ENCODE measurements around the gene AP5Z1.

AP5Z1 gene

DNA sequence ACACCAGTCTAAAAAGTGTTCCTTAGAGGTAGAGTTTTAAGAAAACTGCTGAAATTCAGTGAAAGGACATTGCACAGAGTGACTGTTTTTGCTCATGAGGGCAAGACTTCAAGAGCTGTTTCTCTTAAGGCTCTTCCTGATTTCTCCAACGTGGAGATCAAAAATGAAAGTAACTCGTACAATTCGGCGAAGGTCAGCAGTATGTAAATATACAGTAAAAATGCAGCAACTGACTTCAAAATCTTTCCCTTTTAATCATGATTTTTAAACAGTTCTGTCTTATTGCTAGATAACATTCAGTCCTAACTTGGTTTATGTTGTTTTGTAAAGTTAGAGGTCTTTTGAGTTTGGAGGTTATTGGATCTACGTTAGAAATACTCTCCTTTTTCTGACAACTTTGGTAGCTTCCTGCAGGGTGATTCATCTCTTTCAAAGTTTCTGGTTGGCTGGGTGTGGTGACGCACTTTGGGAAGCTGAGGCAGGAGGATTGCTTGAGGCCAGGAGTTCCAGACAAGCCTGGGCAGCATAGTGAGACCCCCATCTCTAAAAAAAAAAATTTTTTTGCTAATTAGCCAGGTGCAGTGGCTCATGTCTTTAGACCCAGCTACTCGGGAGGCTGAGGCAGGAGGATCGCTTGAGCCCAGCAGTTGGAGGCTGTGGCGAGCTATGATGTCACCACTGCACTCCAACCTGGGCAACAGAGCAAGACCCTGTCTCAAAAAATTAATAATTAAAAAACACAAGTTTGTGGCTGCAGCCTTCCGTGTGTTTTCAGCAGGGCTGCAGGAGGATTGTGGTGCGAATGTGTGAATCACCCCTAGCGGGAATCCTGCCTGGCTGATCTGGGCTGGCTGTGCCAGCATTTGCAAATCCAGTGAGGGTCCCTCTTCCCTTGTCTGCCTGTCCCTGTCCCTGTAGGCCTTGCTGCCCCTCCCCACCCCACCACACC is 29.2 kb upstream of the AP5Z1 start:
- Histone ChIP-seq H3K4me3 (ENCODE audit: control insufficient read depth in 1 of 7, extremely low read depth in 1 of 7, insufficient read depth in 4 of 7, low read depth in 2 of 7, low read length in 6 of 7) (peak overlapping the region in 6 of 7 experiments; percentile 43 to 88 (median 65)), H3K36me3 (ENCODE audit: control insufficient read depth in 4 of 4, insufficient read depth in 4 of 4, low read length in 3 of 4) (peaks cover 4 to 44% (median 29%) of the 10 kb centered on the region in 4 experiments), H3K4me1 (ENCODE audit: control extremely low read depth in 1 of 4, control insufficient read depth in 4 of 4, insufficient read depth in 4 of 4, low read length in 3 of 4) (peaks cover 3 to 58% (median 43%) of the 10 kb centered on the region in 4 experiments), H3K27ac (ENCODE audit: insufficient read depth in 1 of 2, low read depth in 1 of 2, low read length in 2 of 2, poor library complexity in 1 of 2, severe bottlenecking in 2 of 2) (peak overlapping the region; percentile 85 to 93), H3K27me3 (replicated peaks in 2 of 5; ENCODE audit: control insufficient read depth in 4 of 5, insufficient read depth in 5 of 5, low read length in 4 of 5) (no peaks in the 10 kb centered on the region), H3K9me3 (ENCODE audit: control extremely low read depth in 1 of 5, control insufficient read depth in 4 of 5, insufficient read depth in 2 of 5, low read depth in 1 of 5, low read length in 4 of 5) (no peaks in the 10 kb centered on the region)
- 93% methylated on average over 6 of the region's 12 CpGs for WGBS (ENCODE audit: insufficient coverage)
- ChIA-PET POLR2A (interaction anchor here (0.7 kb wide), 1 partner anchor 21 kb away, joined by 4 read pairs; no protein-coding TSS in a partner anchor), CTCF (interaction anchor here (0.9 to 2.7 kb wide), 5 partner anchors 10 to 29 kb away, joined by 3 to 13 read pairs (median 4); partner anchors contain the start of gene AP5Z1)
- DNase-seq, result peak in 2 of 3 donors; percentile 77 to 81

DNA sequence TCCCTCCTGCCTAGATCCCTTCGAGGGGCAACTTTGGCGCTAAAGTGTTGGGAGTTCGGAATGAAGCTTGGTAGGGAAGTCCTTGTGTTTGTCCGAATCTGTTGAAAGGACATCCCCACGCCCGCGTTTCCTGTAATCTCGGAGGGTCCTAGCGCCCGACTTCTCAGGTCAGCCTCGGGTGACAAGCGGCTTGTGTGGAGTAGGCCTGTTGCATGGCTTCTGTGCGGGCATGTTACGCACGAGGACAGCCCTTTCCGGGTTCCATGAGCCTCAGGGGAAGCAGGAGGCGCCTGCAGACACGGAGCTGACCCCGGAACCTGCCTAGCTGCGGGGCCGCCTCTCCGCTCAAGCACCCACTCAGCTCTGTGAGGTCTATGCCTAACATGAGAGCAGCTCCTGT is 28.4 kb upstream of the AP5Z1 start:
- H3K36me3 ChIP-seq (ENCODE audit: control insufficient read depth in 4 of 4, insufficient read depth in 4 of 4, low read length in 3 of 4), result peaks cover 0 to 45% (median 25%) of the 10 kb centered on the region in 4 experiments
- H3K27ac ChIP-seq (ENCODE audit: insufficient read depth in 1 of 2, low read depth in 1 of 2, low read length in 2 of 2, poor library complexity in 1 of 2, severe bottlenecking in 2 of 2), result peak overlapping the region in 1 of 2 experiments; percentile 93
- peak overlapping the region in 1 of 7 experiments; percentile 11 for H3K4me3 ChIP-seq (ENCODE audit: control insufficient read depth in 1 of 7, extremely low read depth in 1 of 7, insufficient read depth in 4 of 7, low read depth in 2 of 7, low read length in 6 of 7)
- CTCF ChIA-PET, result interaction anchor here (0.6 to 1.9 kb wide), 6 partner anchors 10 to 67 kb away, joined by 3 to 7 read pairs (median 4); no protein-coding TSS in a partner anchor
- WGBS (ENCODE audit: insufficient coverage), result 97% methylated on average over 19 of the region's 22 CpGs
- H3K9me3 ChIP-seq (ENCODE audit: control extremely low read depth in 1 of 5, control insufficient read depth in 4 of 5, insufficient read depth in 2 of 5, low read depth in 1 of 5, low read length in 4 of 5), result no peaks in the 10 kb centered on the region
- H3K4me1 ChIP-seq (ENCODE audit: control extremely low read depth in 1 of 4, control insufficient read depth in 4 of 4, insufficient read depth in 4 of 4, low read length in 3 of 4), result peaks cover 3 to 58% (median 43%) of the 10 kb centered on the region in 4 experiments
- POLR2A ChIA-PET, result no interaction called here
- DNase-seq, result no peak
- no peaks in the 10 kb centered on the region for H3K27me3 ChIP-seq (replicated peaks in 2 of 5; ENCODE audit: control insufficient read depth in 4 of 5, insufficient read depth in 5 of 5, low read length in 4 of 5)

DNA sequence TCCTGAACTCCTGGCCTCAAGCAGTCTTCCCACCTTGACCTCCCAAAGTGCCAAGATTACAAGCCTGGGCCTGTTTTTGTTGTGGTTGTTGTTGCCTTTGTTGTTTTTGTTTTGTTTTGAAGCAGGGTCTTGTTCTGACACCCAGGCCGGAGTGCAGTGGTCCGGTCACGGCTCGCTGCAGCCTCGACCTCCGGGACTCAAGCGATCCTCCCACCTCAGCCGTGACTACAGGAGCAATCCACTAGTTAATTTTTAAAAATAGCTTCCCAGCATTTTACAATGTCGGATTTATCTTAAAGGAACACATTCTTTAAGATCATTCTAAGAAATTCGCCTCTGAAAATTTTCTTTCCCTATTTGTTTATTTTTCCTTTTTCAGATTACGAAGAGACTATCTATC is 27.7 kb upstream of the AP5Z1 start:
- DNase-seq, result no peak
- H3K4me1 ChIP-seq (ENCODE audit: control extremely low read depth in 1 of 4, control insufficient read depth in 4 of 4, insufficient read depth in 4 of 4, low read length in 3 of 4), result peaks cover 3 to 58% (median 43%) of the 10 kb centered on the region in 4 experiments
- WGBS (ENCODE audit: insufficient coverage), result 97% methylated on average over 11 of the region's 11 CpGs
- H3K9me3 ChIP-seq (ENCODE audit: control extremely low read depth in 1 of 5, control insufficient read depth in 4 of 5, insufficient read depth in 2 of 5, low read depth in 1 of 5, low read length in 4 of 5), result no peaks in the 10 kb centered on the region
- H3K27ac ChIP-seq (ENCODE audit: insufficient read depth in 1 of 2, low read depth in 1 of 2, low read length in 2 of 2, poor library complexity in 1 of 2, severe bottlenecking in 2 of 2), result no peak overlapping the region
- POLR2A ChIA-PET, result no interaction called here
- CTCF ChIA-PET, result interaction anchor here (0.6 to 1.5 kb wide), 5 partner anchors 9 to 68 kb away, joined by 3 to 7 read pairs (median 4); no protein-coding TSS in a partner anchor
- no peaks in the 10 kb centered on the region for H3K27me3 ChIP-seq (replicated peaks in 2 of 5; ENCODE audit: control insufficient read depth in 4 of 5, insufficient read depth in 5 of 5, low read length in 4 of 5)
- no peak overlapping the region for H3K4me3 ChIP-seq (ENCODE audit: control insufficient read depth in 1 of 7, extremely low read depth in 1 of 7, insufficient read depth in 4 of 7, low read depth in 2 of 7, low read length in 6 of 7)
- peaks cover 0 to 42% (median 21%) of the 10 kb centered on the region in 4 experiments for H3K36me3 ChIP-seq (ENCODE audit: control insufficient read depth in 4 of 4, insufficient read depth in 4 of 4, low read length in 3 of 4)

DNA sequence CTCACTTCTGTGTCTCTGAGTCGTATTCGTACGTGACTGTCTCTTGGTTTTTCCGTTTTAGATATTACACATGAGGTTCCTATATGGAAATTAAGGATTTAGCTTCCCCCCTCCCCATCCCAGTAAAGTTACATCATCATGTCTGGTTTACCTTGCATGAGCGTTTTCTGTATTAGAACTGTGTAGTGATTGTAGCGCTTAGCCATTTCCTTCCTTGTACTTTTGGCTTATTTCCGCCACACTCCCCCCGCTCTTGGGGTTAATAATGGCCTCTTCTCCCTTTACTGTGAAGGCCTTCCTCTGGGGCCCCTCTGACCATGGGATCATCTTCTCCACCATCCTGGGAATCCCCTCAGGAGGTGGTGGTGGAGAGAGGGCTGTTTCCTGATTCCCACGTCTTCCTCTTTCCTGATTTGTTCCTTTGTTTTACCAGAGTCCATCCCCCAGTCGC is 27.2 kb upstream of the AP5Z1 start:
- H3K36me3 ChIP-seq (ENCODE audit: control insufficient read depth in 4 of 4, insufficient read depth in 4 of 4, low read length in 3 of 4), result peaks cover 0 to 38% (median 19%) of the 10 kb centered on the region in 4 experiments
- no peaks in the 10 kb centered on the region for H3K27me3 ChIP-seq (replicated peaks in 2 of 5; ENCODE audit: control insufficient read depth in 4 of 5, insufficient read depth in 5 of 5, low read length in 4 of 5)
- ChIA-PET CTCF (interaction anchor here (1.3 to 1.5 kb wide), 4 partner anchors 8 to 24 kb away, joined by 3 to 7 read pairs (median 4); no protein-coding TSS in a partner anchor), POLR2A (interaction anchor here (1.4 kb wide), 1 partner anchor 107 kb away, joined by 3 read pairs; no protein-coding TSS in a partner anchor)
- H3K9me3 ChIP-seq (ENCODE audit: control extremely low read depth in 1 of 5, control insufficient read depth in 4 of 5, insufficient read depth in 2 of 5, low read depth in 1 of 5, low read length in 4 of 5), result no peaks in the 10 kb centered on the region
- peaks cover 3 to 61% (median 43%) of the 10 kb centered on the region in 4 experiments for H3K4me1 ChIP-seq (ENCODE audit: control extremely low read depth in 1 of 4, control insufficient read depth in 4 of 4, insufficient read depth in 4 of 4, low read length in 3 of 4)
- no peak overlapping the region for H3K4me3 ChIP-seq (ENCODE audit: control insufficient read depth in 1 of 7, extremely low read depth in 1 of 7, insufficient read depth in 4 of 7, low read depth in 2 of 7, low read length in 6 of 7)
- peak in 1 of 3 donors; percentile 26 for DNase-seq
- WGBS (ENCODE audit: insufficient coverage), result 88% methylated on average over 1 of the region's 10 CpGs
- H3K27ac ChIP-seq (ENCODE audit: insufficient read depth in 1 of 2, low read depth in 1 of 2, low read length in 2 of 2, poor library complexity in 1 of 2, severe bottlenecking in 2 of 2), result peak overlapping the region in 1 of 2 experiments; percentile 37

DNA sequence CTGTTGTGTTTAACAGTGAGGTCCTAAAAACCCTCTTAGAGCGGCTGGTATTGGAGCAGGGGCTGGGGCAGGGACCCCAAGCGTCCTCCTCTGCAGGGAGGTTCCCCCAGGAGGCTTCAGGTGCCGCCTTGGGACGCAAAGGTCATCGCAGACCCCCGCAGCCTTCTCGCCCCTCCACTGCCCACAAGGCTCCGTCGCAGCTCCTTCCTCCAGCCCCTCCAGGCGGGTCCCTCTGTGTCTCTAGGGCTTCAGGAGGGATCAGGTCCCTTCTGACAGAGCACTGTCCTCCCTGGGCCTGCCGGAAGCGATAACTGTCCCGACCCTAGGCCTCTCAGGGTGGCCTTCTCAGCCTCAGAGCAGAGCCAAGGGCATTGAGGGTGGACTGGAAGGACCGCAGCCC is 26.1 kb upstream of the AP5Z1 start:
- no peak for DNase-seq
- Histone ChIP-seq H3K4me1 (ENCODE audit: control extremely low read depth in 1 of 4, control insufficient read depth in 4 of 4, insufficient read depth in 4 of 4, low read length in 3 of 4) (peaks cover 3 to 59% (median 38%) of the 10 kb centered on the region in 4 experiments), H3K9me3 (ENCODE audit: control extremely low read depth in 1 of 5, control insufficient read depth in 4 of 5, insufficient read depth in 2 of 5, low read depth in 1 of 5, low read length in 4 of 5) (no peaks in the 10 kb centered on the region), H3K27me3 (replicated peaks in 2 of 5; ENCODE audit: control insufficient read depth in 4 of 5, insufficient read depth in 5 of 5, low read length in 4 of 5) (no peaks in the 10 kb centered on the region), H3K36me3 (ENCODE audit: control insufficient read depth in 4 of 4, insufficient read depth in 4 of 4, low read length in 3 of 4) (peaks cover under 1 to 40% (median 19%) of the 10 kb centered on the region in 4 experiments), H3K27ac (ENCODE audit: insufficient read depth in 1 of 2, low read depth in 1 of 2, low read length in 2 of 2, poor library complexity in 1 of 2, severe bottlenecking in 2 of 2) (peak overlapping the region in 1 of 2 experiments; percentile 23), H3K4me3 (ENCODE audit: control insufficient read depth in 1 of 7, extremely low read depth in 1 of 7, insufficient read depth in 4 of 7, low read depth in 2 of 7, low read length in 6 of 7) (no peak overlapping the region)
- 98% methylated on average over 14 of the region's 14 CpGs for WGBS (ENCODE audit: insufficient coverage)
- ChIA-PET CTCF (no interaction called here), POLR2A (interaction anchor here (1.4 kb wide), 1 partner anchor 108 kb away, joined by 3 read pairs; no protein-coding TSS in a partner anchor)

DNA sequence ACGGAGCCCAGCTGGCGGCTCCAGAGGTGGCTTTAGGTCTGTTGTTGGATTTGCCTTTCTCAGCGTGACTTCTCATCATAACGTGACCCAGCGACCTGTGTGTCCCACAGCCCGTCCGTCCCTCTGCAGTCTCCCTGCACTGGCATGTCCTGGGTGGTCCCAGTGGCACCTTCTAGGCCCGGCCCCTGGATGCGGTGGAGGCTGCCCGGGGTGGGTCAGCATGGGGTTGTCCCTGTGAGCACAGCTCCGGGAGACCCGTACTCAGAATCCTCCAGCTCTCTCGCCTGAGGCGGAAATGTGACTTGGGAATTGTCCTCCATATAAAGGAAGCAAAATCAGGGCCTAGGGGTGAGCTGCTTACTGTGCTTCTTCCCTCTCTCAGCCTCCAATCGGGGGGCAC is 25.6 kb upstream of the AP5Z1 start:
- 99% methylated on average over 15 of the region's 15 CpGs for WGBS (ENCODE audit: insufficient coverage)
- Histone ChIP-seq H3K27ac (ENCODE audit: insufficient read depth in 1 of 2, low read depth in 1 of 2, low read length in 2 of 2, poor library complexity in 1 of 2, severe bottlenecking in 2 of 2) (no peak overlapping the region), H3K9me3 (ENCODE audit: control extremely low read depth in 1 of 5, control insufficient read depth in 4 of 5, insufficient read depth in 2 of 5, low read depth in 1 of 5, low read length in 4 of 5) (no peaks in the 10 kb centered on the region), H3K4me1 (ENCODE audit: control extremely low read depth in 1 of 4, control insufficient read depth in 4 of 4, insufficient read depth in 4 of 4, low read length in 3 of 4) (peaks cover 3 to 55% (median 33%) of the 10 kb centered on the region in 4 experiments), H3K36me3 (ENCODE audit: control insufficient read depth in 4 of 4, insufficient read depth in 4 of 4, low read length in 3 of 4) (peaks cover 4 to 44% (median 21%) of the 10 kb centered on the region in 4 experiments), H3K4me3 (ENCODE audit: control insufficient read depth in 1 of 7, extremely low read depth in 1 of 7, insufficient read depth in 4 of 7, low read depth in 2 of 7, low read length in 6 of 7) (no peak overlapping the region), H3K27me3 (replicated peaks in 2 of 5; ENCODE audit: control insufficient read depth in 4 of 5, insufficient read depth in 5 of 5, low read length in 4 of 5) (no peaks in the 10 kb centered on the region)
- ChIA-PET POLR2A (no interaction called here), CTCF (interaction anchor here (0.8 kb wide), 1 partner anchor 23 kb away, joined by 3 read pairs; no protein-coding TSS in a partner anchor)
- DNase-seq, result no peak

Measured in common myeloid progenitor, CD34-positive (primary cell).